SK-N-SH (cell line): ENCODE results near the gene MED22. TPM values are rescaled to one million over a fixed set of nuclear protein-coding genes. Genes with fewer than 3 reads are reported as not detected.

Experiments
- CTCF ChIA-PET: fragments of 300-600, 350-600 bp; formaldehyde crosslinking; extraction: SDS; loops from one replicate; lab custom pipeline; 2021; lab: Yijun Ruan, JAX
- POLR2A ChIA-PET: fragments of 350-600 bp; sonication (Branson Sonifier 250); formaldehyde crosslinking; extraction: SDS; loops from one replicate; lab custom pipeline; 2020; ENCODE audit warnings: antibody characterized with exemption, inconsistent platforms; lab: Yijun Ruan, JAX
- DNase-seq: peaks from one replicate; pipeline ENCODE4 v3.0.0; 2012
- H2AFZ ChIP-seq: fragments of 200-600 bp; sonication (generic); 2 replicates; pipeline ENCODE4 v1.8.1; 2016; ENCODE audit warnings: antibody characterized with exemption, mild to moderate bottlenecking, low read depth
- H3F3A ChIP-seq: fragments of 200-600 bp; sonication (generic); replicated peaks from 2 replicates; pipeline ENCODE3; 2016; ENCODE audit warnings: antibody characterized with exemption, mild to moderate bottlenecking; ENCODE audit not compliant: insufficient read depth
- H3K27ac ChIP-seq, 2 experiments: fragments of 200-500 bp in 1 of 2; fragments of 200-600 bp in 1 of 2; sonication (Bioruptor generic) in 1 of 2; sonication (generic), shearing (Covaris generic) in 1 of 2; 2 replicates each; pipeline versions ENCODE4 v1.5.1 to v1.6.1; 2014 to 2016; ENCODE audit warnings: low read depth in 2 of 2, inconsistent platforms in 1 of 2, low read length in 1 of 2, mild to moderate bottlenecking in 1 of 2, mixed read lengths in 1 of 2
- H3K27me3 ChIP-seq: fragments of 200-600 bp; sonication (generic), shearing (Covaris generic); 2 replicates; pipeline ENCODE4 v1.6.1; 2016; ENCODE audit warnings: mixed run types; ENCODE audit not compliant: insufficient read depth
- H3K36me3 ChIP-seq, 2 experiments: fragments of 200-500 bp in 1 of 2; fragments of 200-600 bp in 1 of 2; sonication (Bioruptor generic) in 1 of 2; sonication (generic) in 1 of 2; replicated peaks in 1 of 2; 2 replicates each; pipeline versions ENCODE3 to v1.5.1; 2014 to 2016; ENCODE audit warnings: low read length in 1 of 2, mild to moderate bottlenecking in 1 of 2; ENCODE audit not compliant: insufficient read depth in 2 of 2, control insufficient read depth in 1 of 2
- H3K4me1 ChIP-seq, 2 experiments: fragments of 200-500 bp in 1 of 2; fragments of 200-600 bp in 1 of 2; sonication (Bioruptor generic) in 1 of 2; sonication (generic), shearing (Covaris generic) in 1 of 2; 2 replicates each; pipeline versions ENCODE4 v1.5.1 to v1.6.1; 2014 to 2016; ENCODE audit warnings: low read depth in 1 of 2, low read length in 1 of 2, mixed run types in 1 of 2; ENCODE audit not compliant: insufficient read depth in 2 of 2, control insufficient read depth in 1 of 2
- H3K4me2 ChIP-seq: fragments of 200-600 bp; sonication (generic), shearing (Covaris generic); 2 replicates; pipeline ENCODE4 v1.6.1; 2017; ENCODE audit warnings: mixed run types
- H3K4me3 ChIP-seq, 2 experiments: fragments of 200-500 bp in 1 of 2; fragments of 200-600 bp in 1 of 2; sonication (Bioruptor generic) in 1 of 2; sonication (generic), shearing (Covaris generic) in 1 of 2; 2 replicates each; pipeline versions ENCODE4 v1.5.1 to v1.8.1; 2014 to 2016; ENCODE audit warnings: low read depth in 2 of 2, inconsistent platforms in 1 of 2, low read length in 1 of 2, mild to moderate bottlenecking in 1 of 2, mixed read lengths in 1 of 2, moderate library complexity in 1 of 2
- H3K79me2 ChIP-seq: fragments of 200-600 bp; sonication (generic); 2 replicates; pipeline ENCODE4 v1.8.1; 2017; ENCODE audit warnings: mild to moderate bottlenecking; ENCODE audit not compliant: insufficient read depth
- H3K9ac ChIP-seq: fragments of 200-600 bp; sonication (generic); 2 replicates; pipeline ENCODE4 v1.6.1; 2017; ENCODE audit warnings: mixed run types
- H3K9me2 ChIP-seq: fragments of 200-600 bp; sonication (generic); 2 replicates; pipeline ENCODE4 v1.6.1; 2017; ENCODE audit warnings: mixed run types
- H3K9me3 ChIP-seq: fragments of 200-600 bp; sonication (generic); 2 replicates; pipeline ENCODE4 v1.6.1; 2017; ENCODE audit warnings: mixed run types, mild to moderate bottlenecking, moderate library complexity
- H4K20me1 ChIP-seq: fragments of 200-600 bp; sonication (generic); 2 replicates; pipeline ENCODE4 v1.6.1; 2017; ENCODE audit warnings: mild to moderate bottlenecking, mixed run types; ENCODE audit not compliant: insufficient read depth
- ELF1 ChIP-seq: IDR thresholded peaks from 2 replicates; pipeline ENCODE4 v1.4.0; 2012
- EP300 ChIP-seq, 2 experiments: IDR thresholded peaks; 2 replicates each; pipeline versions ENCODE4 v1.4.0 to v1.6.1; 2012; ENCODE audit warnings: borderline replicate concordance in 1 of 2, low read depth in 1 of 2, low read length in 1 of 2
- FOSL2 ChIP-seq: IDR thresholded peaks from 2 replicates; pipeline ENCODE4 v1.4.0; 2012; ENCODE audit warnings: low read depth, mild to moderate bottlenecking, moderate library complexity, borderline replicate concordance
- FOXJ3 ChIP-seq: sonication (generic); formaldehyde crosslinking; IDR thresholded peaks from 2 replicates; pipeline ENCODE4 v1.5.1; 2020; ENCODE audit warnings: mild to moderate bottlenecking, missing genetic modification reagents
- FOXM1 ChIP-seq: IDR thresholded peaks from 2 replicates; pipeline ENCODE4 v1.4.0; 2012; ENCODE audit warnings: low read depth, mild to moderate bottlenecking
- GABPA ChIP-seq: IDR thresholded peaks from 2 replicates; pipeline ENCODE4 v1.4.0; 2012; ENCODE audit warnings: low read depth, mild to moderate bottlenecking
- MEF2A ChIP-seq: IDR thresholded peaks from 2 replicates; pipeline ENCODE4 v1.4.0; 2012; ENCODE audit warnings: low read depth, borderline replicate concordance
- NRF1 ChIP-seq: IDR thresholded peaks from 2 replicates; pipeline ENCODE4 v1.6.1; 2012; ENCODE audit warnings: low read depth, mild to moderate bottlenecking, low read length
- POLR2AphosphoS5 ChIP-seq: IDR thresholded peaks from 2 replicates; pipeline ENCODE4 v1.6.1; 2012; ENCODE audit warnings: low read depth, low read length
- RAD21 ChIP-seq: IDR thresholded peaks from 2 replicates; pipeline ENCODE4 v1.6.1; 2012; ENCODE audit warnings: mild to moderate bottlenecking, low read length
- RCOR1 ChIP-seq: fragments of 150-350 bp; IDR thresholded peaks from 2 replicates; pipeline ENCODE4 v1.6.1; 2017; ENCODE audit warnings: antibody characterized with exemption, low read length
- TAF1 ChIP-seq: IDR thresholded peaks from 2 replicates; pipeline ENCODE4 v1.6.1; 2012; ENCODE audit warnings: low read depth, mild to moderate bottlenecking, low read length, moderate library complexity, borderline replicate concordance
- TCF12 ChIP-seq: IDR thresholded peaks from 2 replicates; pipeline ENCODE4 v1.4.0; 2012
- YY1 ChIP-seq: IDR thresholded peaks from 2 replicates; pipeline ENCODE4 v1.4.0; 2012; ENCODE audit warnings: low read depth, mild to moderate bottlenecking
- WGBS: methylation state at CpG from one replicate; pipeline ENCODE4 v1.1.6; 2017; ENCODE audit warnings: low lambda C conversion rate; 5-methylcytosine and 5-hydroxymethylcytosine counted together
- polyA plus RNA-seq, 3 experiments: library from polyadenylated mRNA; depleted of rRNA; stranded (reverse); fragments of >200 nt; gene quantifications; 2 replicates each; pipeline ENCODE4 v1.2.3, GENCODE V29; 2012
- TF ChIP-seq, protein P1 (sequence below): IDR thresholded peaks from 2 replicates; pipeline ENCODE4 v1.6.1; 2012; ENCODE audit warnings: mild to moderate bottlenecking, low read depth, low read length, moderate library complexity
- TF ChIP-seq, protein P2 (sequence below): IDR thresholded peaks from 2 replicates; pipeline ENCODE4; 2012
- TF ChIP-seq, protein P3 (sequence below): IDR thresholded peaks from 2 replicates; pipeline ENCODE4 v1.4.0; 2012; ENCODE audit warnings: low read depth

Gene MED22
- polyA plus RNA-seq, 1 of the 3 experiments (the other 2 are of a cell fraction): 27.9 TPM

DNA sequence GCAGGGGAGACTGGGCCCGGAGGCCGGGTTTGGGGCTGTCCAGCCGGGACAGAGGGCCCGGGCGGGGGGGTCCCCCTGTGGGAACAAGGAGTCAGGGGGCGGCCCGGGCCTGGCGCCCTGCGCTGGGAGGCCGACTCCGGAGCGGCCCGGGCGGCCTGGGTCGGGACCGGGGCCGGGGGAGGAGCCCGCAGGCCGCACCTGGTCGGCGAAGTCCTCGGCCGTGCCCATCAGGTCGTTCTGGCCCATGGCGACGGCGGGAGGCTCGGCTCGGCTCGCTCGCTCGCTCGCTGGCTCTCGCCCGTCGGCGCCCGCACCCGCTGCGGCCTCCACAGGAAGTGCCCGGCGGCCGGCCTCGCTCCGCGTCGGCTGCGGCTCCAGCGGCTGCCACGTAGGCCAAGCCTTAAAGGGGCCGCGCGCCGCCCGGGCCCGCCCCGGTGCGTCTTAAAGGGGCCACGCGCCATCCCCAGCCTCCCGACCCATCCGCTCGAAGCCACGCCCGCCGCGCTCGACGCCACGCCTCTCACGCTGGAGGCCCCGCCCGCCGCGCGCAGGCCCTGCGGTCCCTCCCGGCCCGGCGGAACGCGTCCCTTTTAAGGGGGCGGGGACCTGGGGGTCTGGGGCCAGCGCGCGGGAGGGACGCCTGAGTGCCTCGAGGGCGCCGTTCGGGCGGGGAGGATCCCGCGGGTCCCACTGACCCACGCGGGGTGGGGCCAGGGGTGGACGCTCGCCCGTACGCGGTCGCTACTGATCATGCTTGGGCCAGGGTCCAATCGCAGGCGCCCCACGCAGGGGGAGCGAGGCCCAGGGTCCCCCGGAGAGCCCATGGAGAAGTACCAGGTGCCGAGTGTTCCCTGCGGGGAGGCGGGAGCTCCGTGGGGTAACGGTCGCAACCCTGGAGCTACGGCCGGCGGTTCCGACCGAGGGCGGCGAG, 28.1 kb upstream of the MED22 start, which contains the start of the genes STKLD1 and SURF4:
Gene STKLD1, plus strand, starts transcription at position 643 of the 931 bp plus-strand sequence. Its CDS starts 108 bp downstream, at position 751.
Gene SURF4, minus strand, starts transcription at position 337 of the 931 bp plus-strand sequence. Its CDS starts 91 bp downstream, at position 246.
- Histone ChIP-seq H3K4me1 (peaks cover 5 to 18% of the 10 kb centered on the region in 2 experiments; a peak in 3 of 4 replicates), H2AFZ (peak within 1 kb of the TSS; percentile 63), H3K9ac (peak within 1 kb of the TSS; percentile 99), H3K9me2 (no peaks in the 10 kb centered on the region), H3F3A (peaks cover 9% of the 10 kb centered on the region), H3K36me3 (peaks cover 17 to 20% of the 10 kb centered on the region in 2 experiments), H4K20me1 (peaks cover 42% of the 10 kb centered on the region), H3K4me2 (peak within 1 kb of the TSS; percentile 99), H3K27ac (peak within 1 kb of the TSS; percentile 67 to 90), H3K27me3 (no peaks in the 10 kb centered on the region), H3K79me2 (peaks cover 52% of the 10 kb centered on the region), H3K9me3 (no peaks in the 10 kb centered on the region), H3K4me3 (peak within 1 kb of the TSS; percentile 88 to 100)
- ChIA-PET CTCF (interaction anchor here (0.6 to 1.4 kb wide), 8 partner anchors 9 to 29 kb away, joined by 3 to 7 read pairs (median 4); no protein-coding TSS in a partner anchor), POLR2A (interaction anchor here (0.7 to 1.0 kb wide), 4 partner anchors 10 to 28 kb away, joined by 3 to 5 read pairs (median 3); partner anchors contain the start of genes MED22, RPL7A, SURF1 and SURF2)
- DNase-seq: peak; percentile 100
- TF ChIP-seq POLR2AphosphoS5: peak; percentile 67
- no peak for TF ChIP-seq MEF2A
- TF ChIP-seq ELF1: no peak
- no peak for TF ChIP-seq RAD21
- TF ChIP-seq YY1: 0 out of 2 replicates have a peak, but pooled peaks have one; percentile 3
- peak in 1 of 2 experiments; percentile 27; a peak in 1 of 4 replicates for TF ChIP-seq EP300 (IDR thresholded peaks at IDR 0.05; ENCODE audit: borderline replicate concordance in 1 of 2, low read depth in 1 of 2, low read length in 1 of 2)
- TF ChIP-seq FOXJ3 (CRISPR knock-in tag): no peak
- no peak for TF ChIP-seq TCF12
- TF ChIP-seq RCOR1: no peak
- peak; percentile 95 for TF ChIP-seq TAF1
- TF ChIP-seq, protein P1, sequence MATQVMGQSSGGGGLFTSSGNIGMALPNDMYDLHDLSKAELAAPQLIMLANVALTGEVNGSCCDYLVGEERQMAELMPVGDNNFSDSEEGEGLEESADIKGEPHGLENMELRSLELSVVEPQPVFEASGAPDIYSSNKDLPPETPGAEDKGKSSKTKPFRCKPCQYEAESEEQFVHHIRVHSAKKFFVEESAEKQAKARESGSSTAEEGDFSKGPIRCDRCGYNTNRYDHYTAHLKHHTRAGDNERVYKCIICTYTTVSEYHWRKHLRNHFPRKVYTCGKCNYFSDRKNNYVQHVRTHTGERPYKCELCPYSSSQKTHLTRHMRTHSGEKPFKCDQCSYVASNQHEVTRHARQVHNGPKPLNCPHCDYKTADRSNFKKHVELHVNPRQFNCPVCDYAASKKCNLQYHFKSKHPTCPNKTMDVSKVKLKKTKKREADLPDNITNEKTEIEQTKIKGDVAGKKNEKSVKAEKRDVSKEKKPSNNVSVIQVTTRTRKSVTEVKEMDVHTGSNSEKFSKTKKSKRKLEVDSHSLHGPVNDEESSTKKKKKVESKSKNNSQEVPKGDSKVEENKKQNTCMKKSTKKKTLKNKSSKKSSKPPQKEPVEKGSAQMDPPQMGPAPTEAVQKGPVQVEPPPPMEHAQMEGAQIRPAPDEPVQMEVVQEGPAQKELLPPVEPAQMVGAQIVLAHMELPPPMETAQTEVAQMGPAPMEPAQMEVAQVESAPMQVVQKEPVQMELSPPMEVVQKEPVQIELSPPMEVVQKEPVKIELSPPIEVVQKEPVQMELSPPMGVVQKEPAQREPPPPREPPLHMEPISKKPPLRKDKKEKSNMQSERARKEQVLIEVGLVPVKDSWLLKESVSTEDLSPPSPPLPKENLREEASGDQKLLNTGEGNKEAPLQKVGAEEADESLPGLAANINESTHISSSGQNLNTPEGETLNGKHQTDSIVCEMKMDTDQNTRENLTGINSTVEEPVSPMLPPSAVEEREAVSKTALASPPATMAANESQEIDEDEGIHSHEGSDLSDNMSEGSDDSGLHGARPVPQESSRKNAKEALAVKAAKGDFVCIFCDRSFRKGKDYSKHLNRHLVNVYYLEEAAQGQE: peak; percentile 54; the same call in 1 of the 2 replicates
- no peak for TF ChIP-seq FOSL2
- peak; percentile 51 for TF ChIP-seq GABPA
- TF ChIP-seq, protein P2, sequence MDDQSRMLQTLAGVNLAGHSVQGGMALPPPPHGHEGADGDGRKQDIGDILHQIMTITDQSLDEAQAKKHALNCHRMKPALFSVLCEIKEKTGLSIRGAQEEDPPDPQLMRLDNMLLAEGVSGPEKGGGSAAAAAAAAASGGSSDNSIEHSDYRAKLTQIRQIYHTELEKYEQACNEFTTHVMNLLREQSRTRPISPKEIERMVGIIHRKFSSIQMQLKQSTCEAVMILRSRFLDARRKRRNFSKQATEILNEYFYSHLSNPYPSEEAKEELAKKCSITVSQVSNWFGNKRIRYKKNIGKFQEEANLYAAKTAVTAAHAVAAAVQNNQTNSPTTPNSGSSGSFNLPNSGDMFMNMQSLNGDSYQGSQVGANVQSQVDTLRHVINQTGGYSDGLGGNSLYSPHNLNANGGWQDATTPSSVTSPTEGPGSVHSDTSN: no peak; the same call in 1 of the 2 replicates
- TF ChIP-seq, protein P3, sequence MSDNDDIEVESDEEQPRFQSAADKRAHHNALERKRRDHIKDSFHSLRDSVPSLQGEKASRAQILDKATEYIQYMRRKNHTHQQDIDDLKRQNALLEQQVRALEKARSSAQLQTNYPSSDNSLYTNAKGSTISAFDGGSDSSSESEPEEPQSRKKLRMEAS: peak; percentile 87
- TF ChIP-seq NRF1: peak; percentile 54
- no peak for TF ChIP-seq FOXM1
- WGBS: 0% methylated on average over 8 of the region's 120 CpGs
